H9 (cell line): ENCODE results near the gene PHF5A. TPM values are rescaled to one million over a fixed set of nuclear protein-coding genes. Genes with fewer than 3 reads are reported as not detected.

Source experiments
- DNase-seq: peaks from one replicate; pipeline ENCODE4 v3.0.0-alpha.2; 2017
- H2AFZ ChIP-seq: one replicate; pipeline ENCODE4 v1.6.1; 2013; ENCODE audit warnings: mild to moderate bottlenecking, low read length, control low read depth, moderate library complexity
- H2AK5ac ChIP-seq: 2 replicates; pipeline ENCODE4 v1.6.1; 2013; ENCODE audit warnings: low read length, control low read depth, mixed read lengths; ENCODE audit not compliant: insufficient read length
- H2BK120ac ChIP-seq: one replicate; pipeline ENCODE4 v1.6.1; 2013; ENCODE audit warnings: low read depth, mild to moderate bottlenecking, low read length, control low read depth, inconsistent platforms; ENCODE audit not compliant: poor library complexity, severe bottlenecking
- H2BK12ac ChIP-seq: 2 replicates; pipeline ENCODE4 v1.6.1; 2013; ENCODE audit warnings: low read length, control low read depth, mixed read lengths, low read depth; ENCODE audit not compliant: insufficient read length
- H2BK15ac ChIP-seq: 2 replicates; pipeline ENCODE4 v1.6.1; 2013; ENCODE audit warnings: low read depth, low read length, control low read depth
- H2BK20ac ChIP-seq: one replicate; pipeline ENCODE4 v1.6.1; 2013; ENCODE audit warnings: low read depth, mild to moderate bottlenecking, low read length, control low read depth, inconsistent platforms; ENCODE audit not compliant: poor library complexity, severe bottlenecking
- H2BK5ac ChIP-seq: 2 replicates; pipeline ENCODE4 v1.6.1; 2013; ENCODE audit warnings: low read length, control low read depth, mixed read lengths; ENCODE audit not compliant: insufficient read length
- H3K14ac ChIP-seq: 2 replicates; pipeline ENCODE4 v1.6.1; 2013; ENCODE audit warnings: low read length, control low read depth; ENCODE audit not compliant: insufficient read depth
- H3K18ac ChIP-seq: 2 replicates; pipeline ENCODE4 v1.6.1; 2013; ENCODE audit warnings: low read depth, mild to moderate bottlenecking, mixed read lengths, low read length, control low read depth; ENCODE audit not compliant: insufficient read length
- H3K23ac ChIP-seq: 2 replicates; pipeline ENCODE4 v1.6.1; 2013; ENCODE audit warnings: low read length, control low read depth, mixed read lengths, low read depth; ENCODE audit not compliant: insufficient read length
- H3K23me2 ChIP-seq: 2 replicates; pipeline ENCODE4 v1.6.1; 2013; ENCODE audit warnings: low read depth, mild to moderate bottlenecking, mixed read lengths, low read length, control low read depth; ENCODE audit not compliant: insufficient read length, poor library complexity, severe bottlenecking
- H3K27ac ChIP-seq: 2 replicates; pipeline ENCODE4 v1.5.1; 2013; ENCODE audit warnings: low read length, control low read depth, mixed read lengths, low read depth; ENCODE audit not compliant: insufficient read length
- H3K27me3 ChIP-seq: 2 replicates; pipeline ENCODE4 v1.6.1; 2013; ENCODE audit warnings: low read length, control low read depth, inconsistent platforms; ENCODE audit not compliant: insufficient read depth
- H3K4ac ChIP-seq: 2 replicates; pipeline ENCODE4 v1.6.1; 2013; ENCODE audit warnings: low read depth, mild to moderate bottlenecking, control low read depth, inconsistent platforms, low read length, moderate library complexity
- H3K4me1 ChIP-seq: 2 replicates; pipeline ENCODE4 v1.6.1; 2013; ENCODE audit warnings: low read length, control low read depth, inconsistent platforms; ENCODE audit not compliant: insufficient read depth
- H3K4me2 ChIP-seq: 2 replicates; pipeline ENCODE4 v1.6.1; 2013; ENCODE audit warnings: low read length, control low read depth, mixed read lengths; ENCODE audit not compliant: insufficient read length, insufficient read depth
- H3K56ac ChIP-seq: 2 replicates; pipeline ENCODE4 v1.6.1; 2013; ENCODE audit warnings: low read depth, mild to moderate bottlenecking, mixed read lengths, low read length, control low read depth; ENCODE audit not compliant: insufficient read length
- H3K79me1 ChIP-seq: 2 replicates; pipeline ENCODE4 v1.6.1; 2013; ENCODE audit warnings: low read depth, mild to moderate bottlenecking, moderate library complexity, low read length, control low read depth, inconsistent platforms; ENCODE audit not compliant: insufficient read depth, poor library complexity, severe bottlenecking
- H3K79me2 ChIP-seq: 2 replicates; pipeline ENCODE4 v1.6.1; 2013; ENCODE audit warnings: low read length, control low read depth, inconsistent platforms; ENCODE audit not compliant: insufficient read depth
- H3K9ac ChIP-seq: 2 replicates; pipeline ENCODE4 v1.6.1; 2013; ENCODE audit warnings: low read length, control low read depth, mixed read lengths; ENCODE audit not compliant: insufficient read length; ENCODE audit errors: extremely low read depth
- H3K9me3 ChIP-seq: one replicate; pipeline ENCODE4 v1.6.1; 2013; ENCODE audit warnings: low read depth, low read length, inconsistent platforms; ENCODE audit not compliant: control insufficient read depth
- H3T11ph ChIP-seq: one replicate; pipeline ENCODE4 v1.6.1; 2013; ENCODE audit warnings: mild to moderate bottlenecking, low read length, control low read depth, inconsistent platforms
- H4K20me1 ChIP-seq: one replicate; pipeline ENCODE4 v1.6.1; 2013; ENCODE audit not compliant: control insufficient read depth, insufficient read length, insufficient read depth
- H4K5ac ChIP-seq: 2 replicates; pipeline ENCODE4 v1.6.1; 2013; ENCODE audit warnings: low read depth, mild to moderate bottlenecking, mixed read lengths, low read length, control low read depth; ENCODE audit not compliant: insufficient read length
- H4K8ac ChIP-seq: replicated peaks from 2 replicates; pipeline ENCODE4 v1.6.1; 2013; ENCODE audit warnings: low read length, control low read depth, mixed read lengths, low read depth; ENCODE audit not compliant: insufficient read length
- H4K91ac ChIP-seq: 2 replicates; pipeline ENCODE4 v1.6.1; 2013; ENCODE audit warnings: low read depth, mild to moderate bottlenecking, moderate library complexity, mixed read lengths, low read length, control low read depth; ENCODE audit not compliant: insufficient read length
- H3K27ac Mint-ChIP-seq, 3 experiments: 2 replicates in 2 of 3; 3 replicates in 1 of 3; pipeline ENCODE4 v1.8.0; 2020 to 2021; ENCODE audit warnings: mixed read lengths in 3 of 3, mild to moderate bottlenecking in 1 of 3, moderate library complexity in 1 of 3
- H3K27me3 Mint-ChIP-seq: 2 replicates; pipeline ENCODE4 v1.8.0; 2021; ENCODE audit warnings: low read depth, mild to moderate bottlenecking, moderate library complexity, mixed read lengths
- H3K36me3 Mint-ChIP-seq, 3 experiments: 2 replicates in 2 of 3; 3 replicates in 1 of 3; pipeline ENCODE4 v1.8.0; 2020 to 2021; ENCODE audit warnings: low read depth in 3 of 3, mixed read lengths in 3 of 3; ENCODE audit not compliant: insufficient read depth in 1 of 3
- H3K4me1 Mint-ChIP-seq, 2 experiments: 2 replicates each; pipeline ENCODE4 v1.8.0; 2020; ENCODE audit warnings: mixed read lengths in 2 of 2
- H3K4me3 Mint-ChIP-seq, 2 experiments: 2 replicates in 1 of 2; 3 replicates in 1 of 2; pipeline ENCODE4 v1.8.0; 2020 to 2021; ENCODE audit warnings: mild to moderate bottlenecking in 2 of 2, mixed read lengths in 2 of 2, moderate library complexity in 1 of 2
- H3K9me3 Mint-ChIP-seq, 2 experiments: 2 replicates in 1 of 2; 3 replicates in 1 of 2; pipeline ENCODE4 v1.8.0; 2020; ENCODE audit warnings: mild to moderate bottlenecking in 2 of 2, mixed read lengths in 2 of 2, moderate library complexity in 1 of 2
- WGBS: extraction: QIAGEN DNeasy Blood & Tissue Kit; methylation state at CpG from one replicate; pipeline ENCODE4 v1.1.7; 2013; ENCODE audit warnings: missing lambda C conversion rate, low lambda C conversion rate, mixed read lengths; ENCODE audit not compliant: insufficient read length; ENCODE audit errors: extremely low coverage; 5-methylcytosine and 5-hydroxymethylcytosine counted together
- total RNA-seq: library from RNA; stranded (reverse); gene quantifications from 2 replicates; pipeline ENCODE4 v1.2.1, GENCODE V29; 2021
- TF ChIP-seq, protein P1 (sequence below): fragments of 200-600 bp; sonication (generic); conservative IDR thresholded peaks from 3 replicates; pipeline ENCODE4 v1.8.0; 2021; ENCODE audit warnings: antibody characterized with exemption, mild to moderate bottlenecking

Gene PHF5A
- total RNA-seq, 1 experiment from 2014 or later, result 114 TPM

DNA sequence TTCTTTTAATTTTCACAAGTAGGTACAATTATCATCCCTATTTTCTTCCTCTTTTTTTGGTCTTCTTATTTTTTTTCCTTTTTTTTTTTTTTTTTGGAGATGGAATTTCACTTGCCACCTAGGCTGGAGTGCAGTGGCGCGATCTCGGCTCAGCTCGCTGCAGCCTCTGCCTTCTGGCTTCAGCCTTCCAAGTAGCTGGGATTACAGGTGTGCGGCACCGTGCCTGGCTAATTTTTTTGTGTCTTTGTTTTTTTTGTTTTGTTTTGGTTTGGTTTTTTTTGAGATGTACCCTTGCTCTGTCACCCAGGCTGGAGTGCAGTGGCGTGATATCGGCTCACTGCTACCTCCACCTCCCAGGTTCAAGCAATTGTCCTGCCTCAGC is 38.5 kb downstream of the PHF5A start:
- TF ChIP-seq, protein P1, sequence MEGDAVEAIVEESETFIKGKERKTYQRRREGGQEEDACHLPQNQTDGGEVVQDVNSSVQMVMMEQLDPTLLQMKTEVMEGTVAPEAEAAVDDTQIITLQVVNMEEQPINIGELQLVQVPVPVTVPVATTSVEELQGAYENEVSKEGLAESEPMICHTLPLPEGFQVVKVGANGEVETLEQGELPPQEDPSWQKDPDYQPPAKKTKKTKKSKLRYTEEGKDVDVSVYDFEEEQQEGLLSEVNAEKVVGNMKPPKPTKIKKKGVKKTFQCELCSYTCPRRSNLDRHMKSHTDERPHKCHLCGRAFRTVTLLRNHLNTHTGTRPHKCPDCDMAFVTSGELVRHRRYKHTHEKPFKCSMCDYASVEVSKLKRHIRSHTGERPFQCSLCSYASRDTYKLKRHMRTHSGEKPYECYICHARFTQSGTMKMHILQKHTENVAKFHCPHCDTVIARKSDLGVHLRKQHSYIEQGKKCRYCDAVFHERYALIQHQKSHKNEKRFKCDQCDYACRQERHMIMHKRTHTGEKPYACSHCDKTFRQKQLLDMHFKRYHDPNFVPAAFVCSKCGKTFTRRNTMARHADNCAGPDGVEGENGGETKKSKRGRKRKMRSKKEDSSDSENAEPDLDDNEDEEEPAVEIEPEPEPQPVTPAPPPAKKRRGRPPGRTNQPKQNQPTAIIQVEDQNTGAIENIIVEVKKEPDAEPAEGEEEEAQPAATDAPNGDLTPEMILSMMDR, result no peak
- Histone ChIP-seq H3K4ac (no peak overlapping the region), H3K27me3 (no peaks in the 10 kb centered on the region), H3K18ac (no peak overlapping the region), H2AFZ (no peak overlapping the region), H4K91ac (no peak overlapping the region), H2BK12ac (no peak overlapping the region), H2BK5ac (no peak overlapping the region), H3K27ac (no peak overlapping the region), H4K5ac (no peak overlapping the region), H3K9me3 (no peaks in the 10 kb centered on the region), H3K56ac (no peak overlapping the region), H2BK15ac (no peak overlapping the region), H3K79me2 (no peaks in the 10 kb centered on the region), H4K20me1 (no peaks in the 10 kb centered on the region), H3K79me1 (no peaks in the 10 kb centered on the region), H3K14ac (no peak overlapping the region), H3T11ph (no peak overlapping the region), H4K8ac (no peak overlapping the region), H3K4me2 (no peak overlapping the region), H3K4me1 (no peaks in the 10 kb centered on the region), H2BK120ac (no peak overlapping the region), H3K23ac (no peak overlapping the region), H2AK5ac (no peak overlapping the region), H2BK20ac (no peak overlapping the region), H3K23me2 (no peaks in the 10 kb centered on the region), H3K9ac (no peak overlapping the region)
- DNase-seq, result no peak
- no CpG with 5 or more reads among the region's 8 CpGs for WGBS
- Mint-ChIP-seq H3K9me3 (no peaks in the 10 kb centered on the region), H3K4me3 (no peak overlapping the region), H3K27me3 (peaks cover 2% of the 10 kb centered on the region; the same call in 1 of the 2 replicates), H3K36me3 (peaks cover 15 to 38% (median 23%) of the 10 kb centered on the region in 3 experiments; a peak in 6 of 7 replicates), H3K27ac (no peak overlapping the region), H3K4me1 (peaks cover 3 to 6% of the 10 kb centered on the region in 2 experiments; a peak in 3 of 4 replicates)
